Measurements from ENCODE around the gene CD79A.

Gene CD79A

GRCh38 chr19:41919948-41920712 lies 43.1 kb downstream of the CD79A start:
- DNase-seq = no peak

- no peak for DNase-seq
Observed at GRCh38 chr19:41920882-41921576, 44.0 kb downstream of the CD79A start.

GRCh38 chr19:41921577-41922576 lies 44.8 kb downstream of the CD79A start:
- DNase-seq = no peak

- DNase-seq = no peak
Observed at GRCh38 chr19:41922585-41922984, 45.5 kb downstream of the CD79A start.

- no peak for DNase-seq
Observed at GRCh38 chr19:41923045-41923788, 46.1 kb downstream of the CD79A start.

GRCh38 chr19:41924151-41925145 lies 47.4 kb downstream of the CD79A start:
- no peak for DNase-seq

- no peak for DNase-seq
Observed at GRCh38 chr19:41925208-41926003, 48.3 kb downstream of the CD79A start.

- DNase-seq = no peak
Observed at GRCh38 chr19:41926028-41926762, 49.1 kb downstream of the CD79A start.

GRCh38 chr19:41926763-41927496 lies 49.9 kb downstream of the CD79A start:
- no peak for DNase-seq

- DNase-seq = peak in 1 of 2 experiments; percentile 52
Observed at GRCh38 chr19:41927497-41928192, 50.6 kb downstream of the CD79A start.

GRCh38 chr19:41928221-41928683 lies 51.2 kb downstream of the CD79A start, which contains the start of gene ERFL:
Gene ERFL (minus strand): TSS chr19:41928449. CDS start chr19:41912919, 15,530 bp downstream.
- no peak for DNase-seq

- DNase-seq = peak; percentile 60 to 61
Observed at GRCh38 chr19:41928754-41929535, 51.9 kb downstream of the CD79A start.

- no peak for DNase-seq
Observed at GRCh38 chr19:41929536-41930071, 52.5 kb downstream of the CD79A start.

- no peak for DNase-seq
Observed at GRCh38 chr19:41930322-41930722, 53.2 kb downstream of the CD79A start.

Measured in activated T-cell treated with anti-CD3 and anti-CD28 coated beads, Interleukin-2, amount 50 U/mL, for 48 hours (primary cell).